Prostate gland (tissue), 2 donors: ENCODE results near the gene DDX53.

Source experiments
- CTCF ChIP-seq, 4 experiments: fragments of 200-600 bp in 2 of 4; fragments of 450-650 bp in 2 of 4; sonication (generic) in 2 of 4; IDR thresholded peaks; 1 replicate in 3 of 4; 2 replicates in 1 of 4; pipeline ENCODE4 v1.5.1; 2016 to 2019; ENCODE audit warnings: antibody characterized with exemption in 4 of 4, mild to moderate bottlenecking in 2 of 4, moderate library complexity in 2 of 4
- POLR2A ChIP-seq: fragments of 450-650 bp; IDR thresholded peaks from one replicate; pipeline ENCODE4 v1.6.1; 2016; ENCODE audit warnings: antibody characterized with exemption, mild to moderate bottlenecking
- POLR2AphosphoS5 ChIP-seq: sonication (generic); formaldehyde crosslinking; IDR thresholded peaks from one replicate; pipeline ENCODE4 v1.6.1; 2017; ENCODE audit warnings: antibody characterized with exemption

DNA sequence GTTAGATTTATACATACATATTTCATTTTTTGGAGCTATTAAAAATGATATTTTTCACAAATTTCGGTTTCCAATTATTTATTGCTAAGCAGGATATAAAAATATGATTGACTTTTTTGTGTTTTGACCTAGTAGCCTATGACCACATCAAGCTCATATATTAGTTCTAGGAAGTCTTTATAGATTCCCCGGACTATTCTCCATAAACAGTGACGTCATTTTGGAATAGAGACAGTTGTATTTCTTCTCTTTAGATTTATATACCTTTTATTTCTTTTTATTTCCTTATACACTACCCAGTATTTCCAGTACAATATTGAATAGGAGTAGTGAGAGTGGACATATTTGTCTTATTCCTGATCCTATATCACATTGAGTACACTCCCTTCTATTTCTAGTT is 31.8 kb downstream of the DDX53 start:
- TF ChIP-seq POLR2A (no peak), CTCF (IDR thresholded peaks at IDR 0.05) (no peak), POLR2AphosphoS5 (no peak)
